Fibroblast of pulmonary artery (primary cell): Measurements from ENCODE around the gene CEACAM19.

Experiments used
- DNase-seq: peaks from one replicate; pipeline ENCODE4 v3.0.0-alpha.2; 2010; ENCODE audit warnings: low read depth
- H3K4me3 ChIP-seq: replicated peaks from 2 replicates; pipeline ENCODE4 v1.5.1; 2011; ENCODE audit warnings: low read depth, mild to moderate bottlenecking, control low read depth, low read length, moderate library complexity
- TF ChIP-seq, protein P1 (sequence below): IDR thresholded peaks from 2 replicates; pipeline ENCODE4 v1.5.1; 2011; ENCODE audit warnings: mild to moderate bottlenecking, control low read depth, low read length, inconsistent platforms; ENCODE audit errors: missing control alignments

CEACAM19 gene

DNA sequence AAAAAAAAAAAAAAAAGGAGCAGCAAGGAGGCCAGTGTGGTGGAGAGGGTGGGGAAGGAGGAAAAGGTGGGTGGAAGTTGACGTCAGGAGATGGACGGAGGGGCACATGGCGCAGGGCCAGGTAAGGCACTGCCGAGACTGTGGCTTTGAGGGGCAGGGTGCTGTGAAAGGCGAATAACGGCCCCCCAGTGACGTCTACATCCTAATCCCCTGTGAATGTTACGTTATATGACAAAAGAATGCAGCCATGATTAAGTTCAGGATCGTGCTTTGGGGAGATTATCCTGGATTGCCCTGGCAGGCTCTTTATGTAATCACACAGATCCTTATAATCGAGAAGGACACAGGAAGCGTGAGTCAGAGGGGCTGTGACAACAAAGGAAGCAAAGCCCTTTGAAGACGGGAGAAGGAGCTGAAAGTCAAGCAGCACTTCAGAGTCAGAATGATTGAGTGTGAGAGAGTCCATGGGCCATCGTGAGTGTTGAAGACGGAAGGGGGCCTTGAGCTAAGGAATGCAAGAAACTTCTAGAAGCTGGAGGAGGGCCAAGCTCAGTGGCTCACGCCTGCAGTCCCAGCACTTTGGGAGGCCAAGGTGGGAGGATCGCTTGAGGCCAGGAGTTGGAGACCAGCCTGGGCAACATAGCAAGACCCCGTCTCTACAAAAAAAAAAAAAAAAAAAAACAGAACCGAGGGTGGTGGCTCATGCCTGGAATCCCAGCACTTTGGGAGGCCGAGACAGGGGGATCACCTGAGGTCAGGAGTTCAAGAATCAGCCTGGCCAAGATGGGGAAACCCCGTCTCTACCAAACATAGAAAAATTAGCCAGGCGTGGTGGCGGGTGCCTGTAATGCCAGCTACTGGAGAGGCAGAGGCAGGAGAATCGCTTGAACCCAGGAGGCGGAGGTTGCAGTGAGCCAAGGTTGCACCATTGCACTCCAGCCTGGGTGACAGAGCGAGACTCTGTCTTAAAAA lies 13.9 kb downstream of the CEACAM19 start:
- TF ChIP-seq, protein P1, sequence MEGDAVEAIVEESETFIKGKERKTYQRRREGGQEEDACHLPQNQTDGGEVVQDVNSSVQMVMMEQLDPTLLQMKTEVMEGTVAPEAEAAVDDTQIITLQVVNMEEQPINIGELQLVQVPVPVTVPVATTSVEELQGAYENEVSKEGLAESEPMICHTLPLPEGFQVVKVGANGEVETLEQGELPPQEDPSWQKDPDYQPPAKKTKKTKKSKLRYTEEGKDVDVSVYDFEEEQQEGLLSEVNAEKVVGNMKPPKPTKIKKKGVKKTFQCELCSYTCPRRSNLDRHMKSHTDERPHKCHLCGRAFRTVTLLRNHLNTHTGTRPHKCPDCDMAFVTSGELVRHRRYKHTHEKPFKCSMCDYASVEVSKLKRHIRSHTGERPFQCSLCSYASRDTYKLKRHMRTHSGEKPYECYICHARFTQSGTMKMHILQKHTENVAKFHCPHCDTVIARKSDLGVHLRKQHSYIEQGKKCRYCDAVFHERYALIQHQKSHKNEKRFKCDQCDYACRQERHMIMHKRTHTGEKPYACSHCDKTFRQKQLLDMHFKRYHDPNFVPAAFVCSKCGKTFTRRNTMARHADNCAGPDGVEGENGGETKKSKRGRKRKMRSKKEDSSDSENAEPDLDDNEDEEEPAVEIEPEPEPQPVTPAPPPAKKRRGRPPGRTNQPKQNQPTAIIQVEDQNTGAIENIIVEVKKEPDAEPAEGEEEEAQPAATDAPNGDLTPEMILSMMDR: no peak
- no peak overlapping the region for H3K4me3 ChIP-seq
- peak; percentile 94 for DNase-seq

DNA sequence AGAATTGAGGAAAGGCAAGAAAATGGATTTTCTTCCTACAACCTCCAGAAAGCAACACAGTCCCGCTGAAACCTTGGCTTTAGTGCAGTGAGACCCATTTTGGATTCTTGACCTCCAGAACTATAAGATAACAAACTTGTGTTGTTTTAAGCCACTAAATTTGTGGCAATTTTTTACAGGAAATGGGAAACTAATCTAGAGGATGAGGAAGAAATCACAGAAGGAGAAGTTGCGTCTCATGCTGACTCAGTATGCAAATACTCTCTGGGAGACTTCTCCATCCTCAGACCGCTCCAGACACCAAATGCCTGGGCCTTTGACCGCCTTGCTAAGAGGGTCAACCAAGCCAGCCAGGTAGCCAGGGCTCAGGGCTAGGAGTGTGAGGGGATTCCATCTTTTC lies 14.6 kb downstream of the CEACAM19 start:
- H3K4me3 ChIP-seq: no peak overlapping the region
- TF ChIP-seq, protein P1: no peak
- peak; percentile 64 for DNase-seq

DNA sequence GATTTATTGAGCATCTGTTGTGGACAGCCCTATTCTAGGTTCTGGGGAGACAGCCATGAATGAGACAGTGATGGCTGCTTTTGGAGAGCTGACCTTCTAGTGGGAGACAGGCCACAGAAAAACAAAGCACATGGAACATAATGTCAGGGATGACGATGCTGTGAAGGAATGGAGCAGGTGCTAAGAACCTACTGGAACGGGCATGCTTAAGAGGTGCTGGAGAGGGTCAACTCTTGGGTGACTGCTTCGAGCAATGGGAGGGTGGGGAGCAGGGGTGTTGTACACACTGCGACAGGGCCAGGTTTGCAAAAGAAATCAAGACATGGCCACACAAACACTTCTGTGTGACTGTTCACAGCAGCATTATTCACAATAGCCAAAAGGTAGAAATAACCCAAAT lies 15.6 kb downstream of the CEACAM19 start:
- TF ChIP-seq, protein P1: no peak
- no peak overlapping the region for H3K4me3 ChIP-seq
- DNase-seq: no peak

DNA sequence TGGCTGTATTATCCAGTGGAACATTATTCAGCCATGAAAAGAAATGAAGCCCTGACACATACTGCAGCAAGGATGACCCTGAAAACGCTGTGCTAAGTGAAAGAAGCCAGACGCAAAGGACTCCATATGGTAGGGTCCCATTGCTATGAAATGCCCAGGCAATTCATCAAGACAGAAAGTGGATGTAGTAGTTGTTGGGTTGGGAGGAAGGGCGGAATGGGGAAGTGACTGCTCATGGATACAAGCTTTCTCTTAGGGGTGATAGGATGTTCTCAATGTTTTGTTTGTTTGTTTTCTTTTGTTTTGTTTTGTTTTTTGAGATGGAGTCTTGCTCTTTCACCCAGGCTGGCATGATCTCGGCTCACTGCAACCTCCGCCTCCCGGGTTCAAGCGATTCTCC lies 16.6 kb downstream of the CEACAM19 start:
- TF ChIP-seq, protein P1: no peak
- DNase-seq: no peak
- H3K4me3 ChIP-seq: no peak overlapping the region

DNA sequence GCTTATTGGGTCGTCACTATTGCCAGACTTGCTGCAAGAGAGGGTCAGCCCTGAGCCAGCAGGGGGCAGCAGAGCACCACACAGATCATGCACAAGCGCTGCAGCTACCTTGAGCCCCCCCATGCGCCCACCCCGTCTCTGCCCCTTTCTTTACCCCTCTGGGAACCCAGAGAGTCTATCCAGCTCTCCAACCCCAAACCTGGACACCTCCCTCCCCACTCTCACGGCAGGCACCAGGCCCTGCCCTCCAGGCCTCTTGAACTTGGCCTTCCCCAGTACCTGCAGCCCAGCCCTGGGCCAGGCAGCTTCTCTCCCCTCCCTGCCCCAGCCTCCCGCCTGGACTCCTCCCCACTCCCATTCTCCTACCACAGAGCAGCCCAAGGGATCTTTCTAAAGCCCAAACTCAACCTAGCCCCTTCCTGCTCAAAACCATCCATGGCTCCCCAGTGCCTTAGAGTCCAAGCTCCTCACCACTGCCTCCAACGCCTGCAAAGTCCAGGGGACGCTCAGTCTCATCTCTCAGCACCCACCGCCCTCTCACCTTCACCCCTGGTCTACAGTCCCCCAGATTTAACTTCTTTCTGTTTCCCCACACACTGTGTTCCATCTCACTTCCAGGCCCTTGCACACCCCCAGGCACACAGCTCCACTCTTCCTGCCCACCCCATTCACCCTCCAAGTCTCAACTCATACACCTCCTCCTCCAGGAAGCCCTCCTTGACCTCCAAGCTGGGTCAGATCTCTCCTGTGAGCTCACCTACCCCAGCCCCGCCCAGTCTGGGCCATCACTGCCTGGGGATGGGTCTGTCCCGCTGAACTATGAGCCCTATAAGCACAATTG lies 18.2 kb downstream of the CEACAM19 start:
- DNase-seq: peak; percentile 83
- TF ChIP-seq, protein P1: peak; percentile 95
- no peak overlapping the region for H3K4me3 ChIP-seq

DNA sequence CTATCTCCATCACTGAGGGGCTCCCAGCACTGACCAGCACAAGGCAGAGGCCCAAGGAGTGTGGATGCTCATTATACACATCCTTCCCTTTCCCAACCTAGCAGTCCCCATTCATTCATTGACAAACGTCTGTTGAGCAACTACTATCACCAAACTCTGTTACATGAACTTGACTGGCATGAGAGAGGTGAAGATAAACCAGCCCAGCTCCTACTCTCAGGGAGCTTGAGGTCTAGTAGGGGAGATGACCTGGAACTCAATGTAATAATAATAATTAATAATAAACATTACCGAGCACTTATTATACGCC lies 18.8 kb downstream of the CEACAM19 start:
- DNase-seq: no peak
- no peak overlapping the region for H3K4me3 ChIP-seq
- TF ChIP-seq, protein P1: no peak
